GM12872 (cell line): Measurements from ENCODE around the gene CLTRN.

Experiments
- CTCF ChIP-seq: IDR thresholded peaks from 3 replicates; pipeline ENCODE4 v1.5.1; 2011; ENCODE audit warnings: low read depth, mild to moderate bottlenecking, low read length, moderate library complexity; ENCODE audit not compliant: insufficient read depth

The CLTRN gene

GRCh38 chrX:15644560-15644872 lies 20.1 kb downstream of the CLTRN start:
- no peak for TF ChIP-seq CTCF

GRCh38 chrX:15643786-15644559 lies 20.6 kb downstream of the CLTRN start:
- no peak for TF ChIP-seq CTCF

GRCh38 chrX:15631637-15632036 lies 33.0 kb downstream of the CLTRN start:
- no peak for TF ChIP-seq CTCF

- no peak for TF ChIP-seq CTCF
Measured at GRCh38 chrX:15623054-15623453, 41.6 kb downstream of the CLTRN start.

GRCh38 chrX:15619053-15619755 lies 45.4 kb downstream of the CLTRN start:
- no peak for TF ChIP-seq CTCF

GRCh38 chrX:15617111-15617510 lies 47.5 kb downstream of the CLTRN start:
- TF ChIP-seq CTCF, result no peak

- no peak for TF ChIP-seq CTCF
Measured at GRCh38 chrX:15616531-15616930, 48.1 kb downstream of the CLTRN start.
